GM12892 (cell line): ENCODE results near the gene EGF.

Source experiments
- POLR2A ChIP-seq: IDR thresholded peaks from 2 replicates; pipeline ENCODE4 v1.6.1; 2011; ENCODE audit warnings: low read depth, low read length, control low read depth
- POLR2AphosphoS5 ChIP-seq: IDR thresholded peaks from 2 replicates; pipeline ENCODE4 v1.6.1; 2011; ENCODE audit warnings: low read depth, low read length, control low read depth
- TAF1 ChIP-seq: IDR thresholded peaks from 2 replicates; pipeline ENCODE4 v1.6.1; 2011; ENCODE audit warnings: low read depth, mild to moderate bottlenecking, control low read depth, low read length, borderline replicate concordance

DNA sequence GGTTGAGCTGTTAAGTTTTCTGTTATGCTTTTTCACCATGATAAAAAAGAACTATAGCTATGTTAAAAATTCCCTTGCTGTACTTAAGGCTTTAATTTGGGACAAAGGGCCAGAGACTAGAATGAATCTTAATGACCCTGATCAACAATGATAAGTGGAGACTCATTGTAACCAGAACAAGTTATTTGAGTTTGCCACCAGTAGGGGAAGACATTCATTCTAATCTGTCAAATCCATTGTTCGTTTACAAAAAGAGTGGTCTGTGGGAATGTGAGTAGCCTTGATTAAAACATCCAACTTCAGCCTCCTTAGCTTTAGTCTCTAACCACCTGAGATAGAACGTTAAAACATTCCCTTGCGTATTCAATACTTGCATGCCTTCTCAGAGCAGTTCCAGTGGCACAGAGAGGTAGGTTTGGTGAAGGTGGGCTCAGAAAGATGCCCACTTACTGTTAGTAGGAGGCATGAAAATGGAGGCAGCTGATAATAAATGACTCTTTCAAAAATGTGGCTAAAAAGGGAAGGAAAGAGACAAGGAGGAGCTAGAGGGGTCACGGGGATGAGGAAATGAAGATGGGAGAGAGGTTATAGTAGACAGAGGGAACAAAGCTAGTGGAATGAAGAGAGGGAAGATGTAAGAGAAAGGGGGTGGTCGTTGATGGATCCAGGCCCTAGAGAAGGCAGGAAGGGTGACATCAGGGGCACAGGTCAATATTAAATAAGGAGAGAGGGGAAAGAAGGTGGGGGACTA, 66.2 kb downstream of the EGF start:
- no peak for TF ChIP-seq TAF1
- no peak for TF ChIP-seq POLR2A
- no peak for TF ChIP-seq POLR2AphosphoS5
